Activated CD4-positive, alpha-beta memory T cell treated with anti-CD3 and anti-CD28 coated beads, Interleukin-2, amount 10 ng/mL, durations not matched to agents 7 days and 5 days (primary cell): Measurements from ENCODE around the gene NCK2. TPM values are rescaled to one million over a fixed set of nuclear protein-coding genes. Genes with fewer than 3 reads are reported as not detected.

Source experiments
- CTCF ChIA-PET: fragments of 350-600 bp; sonication (Branson Sonifier 250); formaldehyde crosslinking; loops from one replicate; lab custom pipeline; 2021; ENCODE audit warnings: antibody characterized with exemption, inconsistent platforms; lab: Charles Lee
- POLR2A ChIA-PET: fragments of 350-600 bp; sonication (Branson Sonifier 250); formaldehyde crosslinking; loops from one replicate; lab custom pipeline; 2021; ENCODE audit warnings: antibody characterized with exemption; lab: Charles Lee
- DNase-seq: peaks from one replicate; pipeline ENCODE4 v3.0.0-alpha.2; 2020
- H3K27ac Mint-ChIP-seq: one replicate; pipeline ENCODE4 v1.8.0; 2021; ENCODE audit warnings: mild to moderate bottlenecking, mixed read lengths
- H3K27me3 Mint-ChIP-seq: one replicate; pipeline ENCODE4 v1.8.0; 2021; ENCODE audit warnings: mixed read lengths
- H3K36me3 Mint-ChIP-seq: one replicate; pipeline ENCODE4 v1.8.0; 2021; ENCODE audit warnings: low read depth, mixed read lengths
- H3K4me1 Mint-ChIP-seq: one replicate; pipeline ENCODE4 v1.8.0; 2021; ENCODE audit warnings: mixed read lengths
- H3K4me3 Mint-ChIP-seq: one replicate; pipeline ENCODE4 v1.8.0; 2021; ENCODE audit warnings: mild to moderate bottlenecking, mixed read lengths
- H3K9me3 Mint-ChIP-seq: one replicate; pipeline ENCODE4 v1.8.0; 2021; ENCODE audit warnings: mixed read lengths
- total RNA-seq, 2 experiments: library from RNA; stranded (reverse); gene quantifications; one replicate each; pipeline ENCODE4 v1.2.3, GENCODE V29; 2021

The NCK2 gene
- total RNA-seq, 2 experiments from 2014 or later: 70.8 to 75.9 TPM

- no peak for DNase-seq
- H3K4me1 Mint-ChIP-seq: peaks cover 98% of the 10 kb centered on the region
- H3K4me3 Mint-ChIP-seq: no peak overlapping the region
- H3K9me3 Mint-ChIP-seq: peaks cover 4% of the 10 kb centered on the region
- peak overlapping the region; percentile 99 for H3K27ac Mint-ChIP-seq
- POLR2A ChIA-PET: interaction anchor here (0.6 to 7.4 kb wide), 8 partner anchors 9 to 212 kb away, joined by 3 to 105 read pairs (median 12); partner anchors contain the start of gene NCK2
- CTCF ChIA-PET: interaction anchor here (0.6 to 5.6 kb wide), 21 partner anchors 10 to 428 kb away, joined by 3 to 71 read pairs (median 7); no protein-coding TSS in a partner anchor
- peaks cover 48% of the 10 kb centered on the region for H3K36me3 Mint-ChIP-seq
- H3K27me3 Mint-ChIP-seq: no peaks in the 10 kb centered on the region
Measured at GRCh38 chr2:105788670-105789290, 44.1 kb downstream of the NCK2 start.

GRCh38 chr2:105789745-105790460, 45.2 kb downstream of the NCK2 start:
- H3K27ac Mint-ChIP-seq: peak overlapping the region; percentile 99
- CTCF ChIA-PET: interaction anchor here (0.6 to 5.6 kb wide), 18 partner anchors 8 to 305 kb away, joined by 3 to 71 read pairs (median 6); no protein-coding TSS in a partner anchor
- peak; percentile 84 for DNase-seq
- H3K27me3 Mint-ChIP-seq: no peaks in the 10 kb centered on the region
- peaks cover 94% of the 10 kb centered on the region for H3K4me1 Mint-ChIP-seq
- POLR2A ChIA-PET: interaction anchor here (0.6 to 7.4 kb wide), 18 partner anchors 10 to 371 kb away, joined by 3 to 105 read pairs (median 5); partner anchors contain the start of gene NCK2
- H3K4me3 Mint-ChIP-seq: peak overlapping the region; percentile 70
- peaks cover 45% of the 10 kb centered on the region for H3K36me3 Mint-ChIP-seq
- H3K9me3 Mint-ChIP-seq: peaks cover 4% of the 10 kb centered on the region

- peak overlapping the region; percentile 99 for H3K27ac Mint-ChIP-seq
- H3K9me3 Mint-ChIP-seq: peaks cover 4% of the 10 kb centered on the region
- CTCF ChIA-PET: interaction anchor here (0.6 to 5.6 kb wide), 18 partner anchors 8 to 304 kb away, joined by 3 to 71 read pairs (median 4); no protein-coding TSS in a partner anchor
- H3K4me3 Mint-ChIP-seq: peak overlapping the region; percentile 70
- POLR2A ChIA-PET: interaction anchor here (0.9 to 7.4 kb wide), 15 partner anchors 10 to 370 kb away, joined by 3 to 105 read pairs (median 6); partner anchors contain the start of gene NCK2
- peaks cover 93% of the 10 kb centered on the region for H3K4me1 Mint-ChIP-seq
- no peak for DNase-seq
- peaks cover 45% of the 10 kb centered on the region for H3K36me3 Mint-ChIP-seq
- H3K27me3 Mint-ChIP-seq: no peaks in the 10 kb centered on the region
Measured at GRCh38 chr2:105790461-105791149, 45.9 kb downstream of the NCK2 start.

- POLR2A ChIA-PET: interaction anchor here (0.8 to 7.4 kb wide), 7 partner anchors 9 to 136 kb away, joined by 3 to 105 read pairs (median 20); partner anchors contain the start of gene NCK2
- H3K27me3 Mint-ChIP-seq: no peaks in the 10 kb centered on the region
- CTCF ChIA-PET: interaction anchor here (1.4 to 5.6 kb wide), 3 partner anchors 14 to 81 kb away, joined by 3 to 71 read pairs (median 4); no protein-coding TSS in a partner anchor
Measured at GRCh38 chr2:105791229-105791628, 46.5 kb downstream of the NCK2 start.

GRCh38 chr2:105792561-105792960, 47.8 kb downstream of the NCK2 start:
- DNase-seq: no peak
- Mint-ChIP-seq H3K4me3 (peak overlapping the region; percentile 70), H3K27ac (peak overlapping the region; percentile 99), H3K27me3 (no peaks in the 10 kb centered on the region), H3K9me3 (peaks cover 4% of the 10 kb centered on the region), H3K4me1 (peaks cover 93% of the 10 kb centered on the region), H3K36me3 (peaks cover 42% of the 10 kb centered on the region)
- ChIA-PET POLR2A (interaction anchor here (1.0 to 7.4 kb wide), 3 partner anchors 8 to 46 kb away, joined by 3 to 105 read pairs (median 20); no protein-coding TSS in a partner anchor), CTCF (interaction anchor here (1.1 kb wide), 1 partner anchor 9 kb away, joined by 3 read pairs; no protein-coding TSS in a partner anchor)

More at GRCh38 chr2:105791229-105791628, 46.5 kb downstream of the NCK2 start:
- DNase-seq: no peak
- Mint-ChIP-seq H3K4me1 (peaks cover 93% of the 10 kb centered on the region), H3K4me3 (peak overlapping the region; percentile 70), H3K9me3 (peaks cover 4% of the 10 kb centered on the region), H3K36me3 (peaks cover 43% of the 10 kb centered on the region), H3K27ac (peak overlapping the region; percentile 99)

GRCh38 chr2:105793196-105793975, 48.7 kb downstream of the NCK2 start:
- H3K9me3 Mint-ChIP-seq: peaks cover 4% of the 10 kb centered on the region
- ChIA-PET CTCF (interaction anchor here (1.1 kb wide), 1 partner anchor 10 kb away, joined by 3 read pairs; no protein-coding TSS in a partner anchor), POLR2A (interaction anchor here (3.3 kb wide), 1 partner anchor 47 kb away, joined by 20 read pairs; no protein-coding TSS in a partner anchor)
- peaks cover 39% of the 10 kb centered on the region for H3K36me3 Mint-ChIP-seq
- DNase-seq: no peak
- H3K4me3 Mint-ChIP-seq: peak overlapping the region; percentile 70
- H3K4me1 Mint-ChIP-seq: peaks cover 93% of the 10 kb centered on the region
- peak overlapping the region; percentile 99 for H3K27ac Mint-ChIP-seq
- no peaks in the 10 kb centered on the region for H3K27me3 Mint-ChIP-seq

GRCh38 chr2:105794926-105795574, 50.3 kb downstream of the NCK2 start:
- H3K4me1 Mint-ChIP-seq: peaks cover 93% of the 10 kb centered on the region
- peaks cover 4% of the 10 kb centered on the region for H3K9me3 Mint-ChIP-seq
- POLR2A ChIA-PET: interaction anchor here (1.0 to 10.7 kb wide), 10 partner anchors 6 to 365 kb away, joined by 3 to 106 read pairs (median 24); no protein-coding TSS in a partner anchor
- no peaks in the 10 kb centered on the region for H3K27me3 Mint-ChIP-seq
- CTCF ChIA-PET: interaction anchor here (1.3 kb wide), 1 partner anchor 8 kb away, joined by 9 read pairs; no protein-coding TSS in a partner anchor
- peak overlapping the region; percentile 98 for H3K27ac Mint-ChIP-seq
- peaks cover 29% of the 10 kb centered on the region for H3K36me3 Mint-ChIP-seq
- H3K4me3 Mint-ChIP-seq: peak overlapping the region; percentile 69
- DNase-seq: no peak

- POLR2A ChIA-PET: interaction anchor here (1.0 to 10.7 kb wide), 10 partner anchors 6 to 364 kb away, joined by 3 to 106 read pairs (median 24); no protein-coding TSS in a partner anchor
- Mint-ChIP-seq H3K4me1 (peaks cover 93% of the 10 kb centered on the region), H3K27me3 (no peaks in the 10 kb centered on the region), H3K4me3 (peak overlapping the region; percentile 69), H3K27ac (peak overlapping the region; percentile 98), H3K36me3 (peaks cover 34% of the 10 kb centered on the region), H3K9me3 (peaks cover 4% of the 10 kb centered on the region)
- CTCF ChIA-PET: interaction anchor here (1.3 kb wide), 1 partner anchor 8 kb away, joined by 9 read pairs; no protein-coding TSS in a partner anchor
- DNase-seq: peak; percentile 39
Measured at GRCh38 chr2:105795575-105795934, 50.8 kb downstream of the NCK2 start.

- Mint-ChIP-seq H3K27ac (peak overlapping the region; percentile 98), H3K4me1 (peaks cover 93% of the 10 kb centered on the region), H3K27me3 (no peaks in the 10 kb centered on the region), H3K36me3 (peaks cover 40% of the 10 kb centered on the region), H3K4me3 (peak overlapping the region; percentile 69), H3K9me3 (peaks cover 4% of the 10 kb centered on the region)
- CTCF ChIA-PET: interaction anchor here (1.3 to 1.8 kb wide), 2 partner anchors 9 to 219 kb away, joined by 6 to 9 read pairs; no protein-coding TSS in a partner anchor
- POLR2A ChIA-PET: interaction anchor here (1.0 to 10.7 kb wide), 10 partner anchors 7 to 364 kb away, joined by 3 to 106 read pairs (median 24); no protein-coding TSS in a partner anchor
- peak; percentile 70 for DNase-seq
Measured at GRCh38 chr2:105796131-105796638, 51.5 kb downstream of the NCK2 start.

GRCh38 chr2:105796791-105797190, 52.1 kb downstream of the NCK2 start:
- H3K27ac Mint-ChIP-seq: peak overlapping the region; percentile 98
- ChIA-PET POLR2A (interaction anchor here (1.5 to 10.7 kb wide), 11 partner anchors 8 to 363 kb away, joined by 5 to 106 read pairs (median 21); no protein-coding TSS in a partner anchor), CTCF (interaction anchor here (1.3 to 3.3 kb wide), 4 partner anchors 9 to 220 kb away, joined by 6 to 46 read pairs (median 8); no protein-coding TSS in a partner anchor)
- peaks cover 39% of the 10 kb centered on the region for H3K36me3 Mint-ChIP-seq
- H3K9me3 Mint-ChIP-seq: peaks cover 4% of the 10 kb centered on the region
- no peak for DNase-seq
- peak overlapping the region; percentile 69 for H3K4me3 Mint-ChIP-seq
- no peaks in the 10 kb centered on the region for H3K27me3 Mint-ChIP-seq
- H3K4me1 Mint-ChIP-seq: peaks cover 93% of the 10 kb centered on the region
